GM18502 (cell line): ENCODE measurements around the gene COL9A2.

Experiments used
- ATAC-seq: cut with Tn5 transposase; IDR thresholded peaks from one replicate; pipeline ENCODE4 v1.9.1; 2021; ENCODE audit warnings: mild to moderate bottlenecking; ENCODE audit not compliant: unreplicated experiment, poor library complexity

COL9A2 gene

DNA sequence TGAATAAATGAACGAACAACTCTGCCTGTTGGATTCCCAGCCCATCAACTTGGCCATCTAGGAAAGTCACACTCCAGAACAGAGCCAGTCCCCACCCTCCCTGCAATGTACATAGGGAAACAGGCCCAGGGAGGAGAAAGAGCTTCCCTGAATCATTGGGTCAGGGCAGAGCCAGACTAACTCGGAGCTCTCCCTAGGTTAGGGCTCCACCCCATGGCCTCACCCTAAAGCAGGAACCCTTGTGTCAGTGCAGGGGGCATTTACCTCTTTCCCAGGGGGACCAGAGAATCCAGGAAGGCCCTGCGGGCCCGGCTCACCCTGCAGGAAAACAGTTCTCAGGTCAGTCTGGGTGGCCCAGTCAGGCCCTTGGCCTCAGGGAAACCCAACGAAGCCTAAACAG, 11.6 kb downstream of the COL9A2 start:
- ATAC-seq: no peak

DNA sequence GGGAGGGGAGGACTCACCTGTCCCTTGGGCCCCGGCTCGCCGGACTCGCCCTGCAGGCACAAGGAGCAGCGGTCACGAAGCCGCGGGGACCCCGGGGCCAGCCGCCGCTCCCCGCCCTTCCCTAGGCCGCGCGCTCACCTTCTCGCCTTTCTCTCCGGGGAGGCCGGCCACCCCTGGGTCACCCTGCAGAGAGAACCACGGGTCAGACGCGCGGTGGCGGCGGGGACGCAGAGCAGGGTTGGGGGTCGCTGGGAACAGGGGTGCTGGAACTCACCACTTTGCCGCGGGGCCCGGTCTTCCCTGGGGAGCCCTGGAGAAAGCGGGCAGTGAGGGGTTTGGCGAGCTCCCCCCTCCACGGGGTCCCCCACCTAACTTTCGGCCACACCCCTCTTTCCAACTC, 13.3 kb downstream of the COL9A2 start:
- ATAC-seq: no peak

DNA sequence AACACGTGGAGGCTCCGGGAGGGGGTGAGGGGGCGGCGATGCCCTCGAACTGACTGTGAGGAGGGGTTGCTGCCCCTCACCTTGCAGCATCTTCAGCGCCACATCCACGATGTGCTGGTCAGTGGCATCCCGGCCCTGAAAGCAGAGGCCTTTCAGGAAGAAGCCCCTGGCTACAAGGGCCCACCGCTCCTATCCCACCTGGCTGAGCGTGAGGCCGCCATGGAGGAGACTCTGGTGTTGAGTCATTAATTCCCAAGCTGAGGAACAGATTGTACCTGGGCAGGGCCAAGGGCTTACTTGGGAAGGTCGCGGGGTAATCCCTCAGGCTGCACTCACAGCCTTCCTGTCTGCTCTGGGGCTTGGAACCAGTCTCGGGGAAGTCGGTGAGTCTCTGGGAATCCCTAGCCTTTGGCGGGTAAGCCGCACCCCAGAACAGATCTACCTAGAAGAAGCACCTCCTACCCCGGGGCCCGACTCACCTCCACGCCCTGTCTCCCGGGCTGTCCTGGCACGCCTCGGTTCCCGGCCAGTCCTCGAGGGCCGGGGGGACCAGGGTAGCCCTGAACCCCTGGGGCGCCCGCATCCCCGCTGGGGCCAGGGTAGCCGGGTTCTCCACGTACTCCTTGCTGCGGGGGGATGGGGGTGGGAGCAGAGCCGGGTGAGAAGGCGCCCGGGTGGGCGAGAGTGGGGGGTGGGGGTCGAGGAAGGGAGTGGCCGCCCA, 13.9 kb downstream of the COL9A2 start:
- no peak for ATAC-seq

DNA sequence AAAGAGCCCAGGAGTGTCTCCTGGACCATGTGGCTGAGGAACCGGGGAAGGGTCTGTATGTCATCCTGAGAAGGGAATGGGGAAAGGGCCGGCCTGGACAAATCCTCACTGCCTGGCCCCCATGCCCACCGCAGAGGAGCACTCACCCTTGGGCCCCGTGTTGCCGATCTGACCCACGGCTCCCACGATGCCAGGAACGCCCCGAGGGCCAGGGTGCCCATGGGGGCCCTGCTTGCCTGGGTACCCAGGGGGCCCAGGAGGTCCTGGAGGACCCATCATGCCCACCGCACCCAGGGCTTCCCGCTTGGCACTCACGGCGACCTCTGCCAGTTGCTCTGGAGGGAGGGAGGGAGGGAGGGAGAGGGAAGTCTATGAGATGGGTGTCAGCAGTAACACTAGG, 14.6 kb downstream of the COL9A2 start:
- ATAC-seq: no peak

DNA sequence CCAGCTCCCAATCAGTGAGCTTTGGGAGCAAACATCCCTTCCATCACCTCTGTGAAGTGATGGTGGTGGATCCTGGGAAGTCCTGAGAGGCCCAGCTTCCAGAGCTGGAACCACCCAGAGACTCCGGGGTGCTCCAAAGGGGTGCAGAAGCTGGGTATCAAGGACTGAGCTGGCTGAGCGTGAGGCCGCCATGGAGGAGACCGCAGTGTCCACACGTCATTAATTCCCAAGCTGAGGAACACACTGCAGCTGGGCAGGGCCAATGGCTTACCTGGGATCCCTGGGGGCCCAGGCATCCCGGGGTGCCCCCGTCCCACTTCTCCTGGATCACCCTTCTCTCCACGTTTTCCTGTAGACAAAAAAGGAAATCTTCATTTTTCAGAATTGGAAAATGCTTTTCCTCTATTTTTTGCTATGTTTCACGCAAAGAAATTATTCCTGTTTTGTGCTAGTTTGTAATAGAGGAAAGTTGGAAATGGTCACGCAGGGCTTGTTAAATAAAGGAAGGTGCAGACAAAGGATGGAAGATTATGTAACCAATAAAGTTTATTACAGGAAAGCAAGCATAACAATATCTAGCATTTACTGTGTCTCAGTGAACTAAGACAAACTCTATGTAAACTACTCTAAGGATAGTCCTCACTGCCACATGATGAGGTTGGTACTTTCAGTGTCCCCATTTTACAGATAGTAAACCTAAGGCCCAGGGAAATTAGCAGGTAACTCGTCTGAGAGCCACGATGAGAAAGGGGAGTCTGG, 15.4 kb downstream of the COL9A2 start:
- ATAC-seq: no peak

DNA sequence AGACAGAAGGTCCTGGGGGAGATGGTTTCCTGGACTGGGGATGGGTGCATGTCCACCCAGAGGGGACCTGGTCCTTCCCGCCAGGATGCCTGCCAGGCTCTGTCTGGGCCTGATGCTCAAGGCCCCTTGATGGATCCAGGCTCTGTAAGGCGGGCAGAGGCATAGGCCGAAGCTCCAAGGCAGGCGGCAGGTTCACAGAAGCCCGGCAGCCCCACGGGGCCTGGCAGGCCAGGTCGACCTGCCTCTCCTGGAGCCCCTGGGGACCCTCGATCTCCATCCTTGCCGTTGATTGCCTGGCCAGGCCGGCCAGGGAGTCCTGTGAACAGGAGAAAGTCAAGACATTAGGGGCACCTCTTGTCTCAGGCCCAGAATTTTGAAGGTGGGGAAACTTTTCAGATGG, 16.0 kb downstream of the COL9A2 start:
- no peak for ATAC-seq

DNA sequence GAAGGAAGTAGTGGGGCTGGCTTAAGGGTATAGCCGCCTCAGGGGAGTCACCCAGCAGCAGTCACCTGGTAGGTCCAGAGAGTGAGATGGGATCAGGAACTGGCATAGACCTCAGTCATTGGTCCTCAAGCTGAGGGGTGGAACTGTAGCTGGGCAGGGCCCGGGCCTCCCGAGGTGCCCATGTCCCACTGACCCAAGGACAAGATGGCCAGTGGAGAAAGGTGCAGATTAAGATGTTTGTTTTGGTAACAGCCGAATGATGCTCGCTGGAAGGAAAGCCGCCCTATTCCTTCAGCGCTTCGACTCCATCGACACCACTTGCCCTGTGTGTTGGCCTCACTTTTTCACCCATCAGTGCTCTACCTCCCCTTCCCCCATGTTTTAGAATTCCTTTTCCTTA, 16.4 kb downstream of the COL9A2 start:
- no peak for ATAC-seq

DNA sequence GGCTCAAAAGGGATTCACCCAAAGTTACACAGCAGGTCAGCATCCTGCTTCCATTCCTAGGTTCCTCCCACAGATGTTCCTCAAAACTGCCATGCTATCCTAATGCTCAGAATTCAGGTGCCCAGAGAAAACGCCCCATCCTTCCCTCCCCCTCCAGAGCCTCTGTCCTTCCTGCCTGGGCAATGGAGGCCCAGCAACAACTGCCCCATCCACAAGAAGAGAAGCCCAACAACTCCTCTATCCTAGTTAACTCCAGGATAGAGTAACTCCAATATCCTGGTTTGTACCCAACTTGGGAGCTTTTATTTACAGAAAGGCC, 16.9 kb downstream of the COL9A2 start:
- ATAC-seq: no peak

DNA sequence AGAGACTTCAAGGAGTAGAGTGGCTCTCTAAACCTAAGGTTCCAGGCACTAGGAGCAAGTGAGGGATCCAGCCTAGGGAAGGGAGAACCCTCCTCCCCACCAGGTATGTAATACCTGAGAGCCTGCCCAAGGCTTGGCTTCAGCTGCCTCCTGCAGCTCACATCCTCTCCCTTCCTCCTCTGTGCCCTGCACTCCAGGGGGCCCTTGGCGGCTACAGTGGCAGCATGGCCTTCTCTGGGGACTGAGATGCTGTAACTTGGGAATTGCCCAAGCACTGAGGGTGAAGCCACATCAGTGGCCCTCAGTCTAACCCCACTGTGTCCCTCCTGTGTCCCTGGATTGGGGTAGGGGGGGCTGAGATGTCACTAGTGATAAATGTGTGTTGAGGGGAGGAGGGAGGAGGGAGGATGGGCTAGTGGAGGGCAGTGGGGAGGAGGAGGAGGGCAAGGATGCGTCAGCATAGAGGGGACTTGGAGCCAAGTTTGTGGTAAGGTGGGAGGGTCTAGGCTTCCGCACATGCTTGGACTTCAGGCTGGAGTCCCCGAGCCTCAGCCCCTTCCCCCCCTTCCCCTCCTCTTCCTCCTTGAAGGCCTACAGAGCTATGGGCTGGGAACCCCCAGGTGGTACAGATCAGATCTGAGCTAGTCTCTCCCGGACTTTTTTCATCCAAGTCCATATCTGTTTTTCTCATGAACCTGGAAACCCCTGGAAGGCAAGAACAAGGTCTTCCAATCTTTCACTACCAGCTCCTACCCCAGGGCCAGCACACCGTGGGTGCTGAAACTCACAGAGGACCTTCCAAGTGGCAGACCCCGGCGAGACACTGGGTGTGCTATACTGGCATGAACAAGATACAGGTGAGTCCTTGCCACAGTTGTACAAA, 17.5 kb downstream of the COL9A2 start:
- ATAC-seq: no peak

DNA sequence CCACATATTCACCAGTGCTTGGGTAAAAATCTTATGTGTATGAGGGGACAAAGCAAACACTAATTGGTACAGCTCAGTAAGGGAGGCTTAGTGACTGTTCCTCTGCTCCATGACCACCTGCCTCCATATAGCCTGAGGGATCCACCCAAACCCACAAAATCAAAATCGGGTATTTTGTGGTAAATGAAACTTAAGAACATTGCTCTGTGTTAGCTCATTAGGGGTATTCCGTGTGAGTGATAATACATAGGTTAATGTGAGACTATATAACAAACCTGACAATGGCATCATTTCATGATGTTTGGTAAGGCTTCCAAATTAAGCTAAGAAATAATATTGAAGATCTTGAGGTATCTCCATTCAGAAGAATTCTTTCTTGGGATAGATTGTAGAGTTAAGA, 25.8 kb downstream of the COL9A2 start:
- no peak for ATAC-seq

DNA sequence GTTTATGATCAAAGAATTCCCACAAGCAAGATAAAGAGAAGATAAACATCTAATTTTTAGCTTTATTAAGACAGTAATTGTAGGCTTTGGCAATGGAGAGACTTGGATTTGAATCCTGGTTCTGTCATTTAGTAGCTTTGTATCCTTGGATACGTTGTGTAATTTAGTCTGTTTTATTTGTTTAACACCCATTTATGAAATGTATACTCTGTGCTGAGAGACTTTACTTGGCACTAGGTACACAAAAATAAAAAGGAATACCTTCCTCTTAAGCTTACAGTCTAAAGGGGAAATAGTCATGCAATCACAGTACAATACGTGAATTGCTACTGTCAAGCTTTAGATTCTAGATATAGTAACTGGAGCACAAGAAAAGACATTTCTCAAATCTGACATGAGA, 35.2 kb downstream of the COL9A2 start:
- ATAC-seq: no peak

DNA sequence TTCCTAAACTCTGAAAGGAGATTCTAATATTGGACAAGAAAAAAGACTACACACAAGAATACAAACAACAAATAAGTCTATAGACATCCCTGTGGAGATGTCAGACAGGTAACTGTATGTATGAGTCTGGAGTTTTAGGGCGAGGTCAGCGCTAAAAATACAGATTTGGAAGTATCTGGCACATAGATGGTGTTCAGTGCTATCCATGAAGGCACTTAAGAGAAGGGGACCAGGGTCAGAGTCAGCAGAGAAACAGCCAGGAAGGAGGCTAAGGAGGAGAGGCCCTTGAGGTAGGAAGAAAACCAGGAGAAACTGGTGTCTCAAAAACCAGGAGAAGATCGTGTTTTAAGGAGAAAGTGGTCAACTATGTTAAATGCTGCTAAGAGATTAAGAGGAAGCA, 41.0 kb downstream of the COL9A2 start:
- ATAC-seq: no peak

DNA sequence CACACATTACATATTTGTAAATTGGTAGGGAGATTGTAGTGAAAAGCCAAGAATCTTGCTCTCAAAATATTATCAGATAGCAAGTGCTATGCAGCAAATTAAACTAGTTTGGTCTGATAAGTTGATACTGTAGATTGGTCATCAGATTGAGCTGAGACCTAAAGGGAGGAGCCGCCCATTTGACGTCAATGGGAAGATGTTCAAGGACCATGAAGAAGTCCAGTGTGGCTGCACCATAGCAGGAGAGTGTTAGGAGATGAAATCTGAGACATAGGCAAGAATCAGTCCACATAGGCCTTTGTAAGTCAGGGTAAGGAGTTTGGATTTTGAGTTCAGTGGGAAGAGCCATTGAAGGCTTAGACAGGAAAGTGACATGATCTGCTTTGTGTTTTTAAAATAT, 42.8 kb downstream of the COL9A2 start:
- no peak for ATAC-seq

DNA sequence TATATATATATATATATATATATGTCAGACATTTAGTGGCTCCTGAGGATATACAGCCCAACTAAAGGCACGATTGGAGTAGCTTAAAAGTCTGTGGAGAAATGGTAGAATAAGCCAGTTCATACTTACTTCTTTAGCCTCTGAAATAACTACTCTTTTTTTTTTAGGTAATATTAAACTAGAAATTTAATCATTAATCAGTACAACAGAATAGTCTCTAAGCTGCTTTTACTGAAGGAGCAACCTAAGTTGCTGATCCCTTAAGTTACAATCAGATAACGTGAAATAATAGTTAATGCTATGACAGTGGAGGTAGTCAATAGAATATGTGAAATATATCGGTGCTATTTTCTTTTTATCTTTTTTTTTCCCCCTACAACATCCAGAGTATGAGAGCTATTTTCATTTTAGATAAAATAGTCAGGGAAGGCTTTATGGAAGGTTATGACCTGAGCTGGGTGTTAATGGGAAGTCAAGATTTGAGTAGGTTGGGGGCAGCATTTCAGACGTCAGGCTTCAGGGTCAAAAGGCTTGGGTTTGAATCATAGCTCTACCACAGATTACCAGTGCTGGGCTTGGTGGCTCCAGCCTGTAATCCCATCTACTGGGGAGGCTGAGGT, 43.4 kb downstream of the COL9A2 start:
- no peak for ATAC-seq

DNA sequence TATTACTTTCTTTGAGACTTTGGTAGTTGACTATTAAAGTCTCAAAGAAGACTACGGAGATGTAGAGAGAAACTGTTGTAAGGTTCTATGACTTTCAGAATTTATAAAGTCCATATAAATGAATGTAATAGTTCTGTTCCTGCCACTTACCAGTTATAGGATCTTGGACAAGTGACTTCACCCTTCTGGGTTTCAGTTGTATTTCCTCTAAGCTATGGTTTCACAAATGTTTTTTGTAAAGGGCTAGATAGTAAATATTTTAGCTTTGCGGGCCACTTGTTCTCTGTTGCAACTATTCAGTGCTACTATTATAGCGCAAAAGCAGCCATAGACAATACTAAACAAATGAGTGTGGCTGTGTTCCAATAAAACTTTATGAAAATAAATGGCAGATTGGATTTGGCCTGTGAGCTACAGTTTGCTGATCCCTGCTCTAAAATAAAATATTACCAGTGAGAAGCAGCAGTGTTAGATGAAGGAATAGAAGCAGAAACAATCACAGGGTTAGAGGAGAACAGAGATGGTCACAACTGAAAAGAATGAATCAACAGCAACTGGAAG, 44.4 kb downstream of the COL9A2 start:
- no peak for ATAC-seq

DNA sequence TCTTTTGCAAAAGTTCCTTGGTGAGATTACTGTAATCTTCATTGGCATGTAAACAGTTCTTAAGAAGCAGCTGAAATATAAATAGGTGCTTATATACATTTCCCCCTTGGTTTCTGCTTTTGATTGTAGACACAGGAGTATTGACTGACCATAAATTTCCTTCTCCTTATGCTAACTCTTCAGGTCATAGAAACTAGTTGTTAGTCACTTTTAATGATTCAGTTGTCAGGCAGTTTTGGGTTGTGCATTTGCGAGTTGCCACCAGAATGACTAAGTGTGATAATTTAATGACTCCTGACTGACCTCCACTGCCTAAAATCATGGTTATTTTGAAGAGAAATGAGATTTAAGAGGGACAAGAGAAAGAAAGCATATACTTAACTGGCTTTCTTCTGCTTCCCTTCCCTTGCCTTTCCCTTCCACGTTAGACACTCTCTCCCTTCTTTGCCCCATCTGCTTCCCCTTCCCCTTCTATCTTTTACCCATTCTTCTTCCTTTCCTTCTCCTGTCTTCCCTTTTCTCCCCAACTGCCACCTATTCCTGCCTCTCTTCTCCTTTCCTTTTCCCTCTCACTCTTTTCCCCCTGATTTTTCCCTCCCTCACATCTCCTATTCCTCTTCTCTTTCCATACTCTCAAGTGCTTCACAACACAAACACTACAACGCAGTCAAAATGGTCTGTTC, 46.8 kb downstream of the COL9A2 start:
- no peak for ATAC-seq

DNA sequence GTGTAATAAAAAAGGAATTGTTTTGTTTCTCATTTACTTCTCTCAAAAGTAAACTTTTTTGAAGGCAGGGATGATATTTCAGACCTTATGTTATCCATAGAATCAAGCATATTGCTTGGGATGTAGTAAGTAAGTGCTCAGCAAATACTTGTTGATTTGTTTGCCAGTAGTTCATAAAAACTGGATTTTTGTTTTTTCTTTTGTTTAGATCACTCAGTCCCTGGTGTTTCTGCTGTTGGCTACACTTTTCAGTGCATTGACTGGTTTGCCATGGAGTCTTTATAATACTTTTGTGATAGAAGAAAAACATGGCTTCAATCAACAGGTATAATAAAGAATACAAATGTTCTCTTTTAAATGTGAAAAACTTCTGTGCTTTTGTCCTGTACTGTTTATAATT, 48.9 kb downstream of the COL9A2 start:
- ATAC-seq: no peak

DNA sequence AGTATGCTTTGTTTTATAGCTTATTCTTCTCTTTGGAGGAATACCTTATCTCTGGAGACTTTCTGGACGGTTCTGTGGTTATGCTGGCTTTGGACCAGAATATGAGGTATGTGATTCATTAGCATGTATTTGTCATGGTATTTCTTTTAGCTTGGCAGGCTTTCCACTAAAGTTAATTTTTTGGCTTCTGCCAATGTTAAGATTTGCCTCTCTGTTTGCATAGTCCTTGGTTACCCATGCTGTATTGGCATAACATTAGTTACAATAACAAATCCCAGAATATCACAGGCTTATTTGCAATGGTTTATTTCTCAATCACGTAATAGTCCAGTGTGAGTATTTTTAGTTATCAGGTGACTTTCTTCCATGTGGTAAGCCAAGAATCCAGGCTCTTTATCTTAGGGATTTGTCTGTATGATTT, 49.3 kb downstream of the COL9A2 start:
- ATAC-seq: no peak

DNA sequence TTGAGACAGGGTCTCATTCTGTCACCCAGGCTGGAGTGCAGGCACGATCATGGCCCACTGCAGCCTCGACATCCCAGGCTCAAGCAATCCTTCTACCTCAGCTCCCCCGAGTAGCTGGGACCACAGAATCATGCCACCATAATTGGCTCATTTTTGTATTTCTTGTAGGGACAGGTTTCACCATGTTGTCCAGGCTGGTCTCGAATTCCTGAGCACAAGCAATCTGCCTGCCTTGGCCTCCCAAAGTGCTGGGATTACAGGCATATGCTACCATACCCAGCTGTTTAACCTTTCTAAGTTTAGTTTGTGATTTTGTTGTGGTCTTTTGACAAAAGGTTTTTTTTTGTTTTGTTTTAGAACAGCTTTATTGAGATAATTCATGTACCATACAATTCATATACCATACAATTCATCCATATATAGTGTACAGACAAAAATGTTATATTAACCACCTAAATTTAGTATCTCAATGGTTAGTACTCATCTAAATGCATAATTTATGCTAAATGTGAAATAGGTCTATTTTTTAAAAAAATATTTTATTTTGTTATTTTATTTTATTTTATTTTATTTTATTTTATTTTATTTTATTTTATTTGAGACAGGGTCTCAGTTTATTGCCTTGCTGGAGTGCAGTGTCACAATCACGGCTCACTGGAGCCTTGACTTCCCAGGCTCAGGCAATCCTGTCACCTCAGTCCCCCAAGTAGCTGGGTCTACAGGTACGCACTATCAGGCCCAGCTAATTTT, 50.1 kb downstream of the COL9A2 start:
- ATAC-seq: no peak
